Upper lobe of left lung (tissue), 6 donors: ENCODE results near the gene ARHGAP45. TPM values are rescaled to one million over a fixed set of nuclear protein-coding genes. Genes with fewer than 3 reads are reported as not detected.

ENCODE experiments used
- ATAC-seq, 2 donors: fragments of 200-7000 bp; cut with Tn5 transposase; one replicate each; pipeline ENCODE4 v1.9.1; 2022; ENCODE audit warnings: mild to moderate bottlenecking in 2 of 2, moderate library complexity in 2 of 2; ENCODE audit not compliant: low FRiP score in 2 of 2
- DNase-seq, 2 donors: peaks; one replicate each; pipeline ENCODE4 v3.0.0-alpha.2; 2019 to 2020
- H3K27ac ChIP-seq, 4 donors: fragments of 200-600 bp; sonication (generic); one replicate each; pipeline ENCODE4 v1.5.1; 2016 to 2019
- H3K27me3 ChIP-seq, 4 donors: fragments of 200-600 bp; sonication (generic); one replicate each; pipeline ENCODE4 v1.5.1; 2017 to 2019
- H3K36me3 ChIP-seq, 4 donors: fragments of 200-600 bp; sonication (generic); one replicate each; pipeline ENCODE4 v1.5.1; 2016 to 2019
- H3K4me1 ChIP-seq, 4 donors: fragments of 200-600 bp; sonication (generic); one replicate each; pipeline ENCODE4 v1.5.1; 2018 to 2019
- H3K4me3 ChIP-seq, 4 donors: fragments of 200-600 bp; sonication (generic); one replicate each; pipeline ENCODE4 v1.5.1; 2017 to 2019; ENCODE audit warnings: mild to moderate bottlenecking in 2 of 4, moderate library complexity in 1 of 4
- H3K9me3 ChIP-seq, 4 donors: fragments of 200-600 bp; sonication (generic); one replicate each; pipeline ENCODE4 v1.5.1; 2018 to 2019
- CTCF ChIP-seq, 6 experiments: fragments of 450-650 bp in 4 of 6; fragments of 200-600 bp in 2 of 6; sonication (generic) in 2 of 6; IDR thresholded peaks; one replicate each; pipeline ENCODE4 v1.5.1; 2016 to 2019; ENCODE audit warnings: antibody characterized with exemption in 6 of 6
- EP300 ChIP-seq, 4 donors: sonication (generic); formaldehyde crosslinking; IDR thresholded peaks; one replicate each; pipeline ENCODE4 v1.5.1; 2017; ENCODE audit warnings: antibody characterized with exemption in 4 of 4, control low read depth in 2 of 4
- POLR2A ChIP-seq, 4 donors: fragments of 450-650 bp; IDR thresholded peaks; one replicate each; pipeline ENCODE4 v1.5.1; 2016 to 2017; ENCODE audit warnings: antibody characterized with exemption in 4 of 4, mild to moderate bottlenecking in 2 of 4
- POLR2AphosphoS5 ChIP-seq, 2 donors: sonication (generic); formaldehyde crosslinking; IDR thresholded peaks; one replicate each; pipeline ENCODE4 v1.5.1; 2017; ENCODE audit warnings: antibody characterized with exemption in 2 of 2
- WGBS, 2 donors: methylation state at CpG; one replicate each; pipeline ENCODE4 v1.1.5; 2017 to 2018; 5-methylcytosine and 5-hydroxymethylcytosine counted together
- total RNA-seq, 6 donors: library from RNA; depleted of rRNA in 4 of 6; stranded (reverse); fragments of >200 nt in 4 of 6; gene quantifications; one replicate each; pipeline versions ENCODE4 v1.1.0 to v1.2.1, GENCODE V29; 2016 to 2021
- donor health status: DM: no; HTN: no; CAD: no; lungs with moderate emphysema.
- donor health status: DM: no; HTN: yes; CAD: no; lungs with severe emphysema.

Gene ARHGAP45
- total RNA-seq, 6 donors from 2014 or later, result 91.6 to 332 (median 123) TPM

- ATAC-seq, result peak in 1 of 2 donors; percentile 59
- peaks cover 0 to 5% (median 2%) of the 10 kb centered on the region in 4 donors for H3K36me3 ChIP-seq
- peaks cover 74 to 85% (median 78%) of the 10 kb centered on the region in 4 donors for H3K4me1 ChIP-seq
- 58 to 63% methylated on average over 14 to 15 of the region's 15 CpGs for WGBS, 2 donors
- H3K27me3 ChIP-seq, result no peaks in the 10 kb centered on the region
- TF ChIP-seq POLR2A (IDR thresholded peaks at IDR 0.05), result no peak
- TF ChIP-seq POLR2AphosphoS5 (IDR thresholded peaks at IDR 0.05), result peak; percentile 64 to 70
- TF ChIP-seq CTCF (IDR thresholded peaks at IDR 0.05), result no peak
- TF ChIP-seq EP300 (IDR thresholded peaks at IDR 0.05), result peak in 2 of 4 donors; percentile 38 to 96
- no peak overlapping the region for H3K4me3 ChIP-seq
- no peaks in the 10 kb centered on the region for H3K9me3 ChIP-seq
- peak overlapping the region; percentile 94 to 97 (median 95) for H3K27ac ChIP-seq
- DNase-seq, result peak; percentile 34 to 89
These were observed 31.4 kb downstream of the ARHGAP45 start for GRCh38 chr19:1098177-1099051.

- Histone ChIP-seq H3K9me3 (no peaks in the 10 kb centered on the region), H3K27ac (peak overlapping the region; percentile 94 to 97 (median 95)), H3K36me3 (peaks cover 0 to 8% (median 7%) of the 10 kb centered on the region in 4 donors), H3K4me1 (peaks cover 70 to 80% (median 75%) of the 10 kb centered on the region in 4 donors), H3K4me3 (peak overlapping the region in 3 of 4 donors; percentile 6 to 27 (median 13)), H3K27me3 (no peaks in the 10 kb centered on the region)
- WGBS, 2 donors, result 0 to 10% methylated on average over 2 to 9 of the region's 9 CpGs
- DNase-seq, result peak in 1 of 2 donors; percentile 90
- ATAC-seq, result no peak
- TF ChIP-seq CTCF (IDR thresholded peaks at IDR 0.05) (no peak), EP300 (IDR thresholded peaks at IDR 0.05) (peak in 2 of 4 donors; percentile 18 to 81), POLR2AphosphoS5 (IDR thresholded peaks at IDR 0.05) (peak; percentile 4 to 36), POLR2A (IDR thresholded peaks at IDR 0.05) (peak in 1 of 4 donors; percentile 29)
These were observed 34.4 kb downstream of the ARHGAP45 start for GRCh38 chr19:1101337-1101698.

- Histone ChIP-seq H3K27me3 (no peaks in the 10 kb centered on the region), H3K9me3 (no peaks in the 10 kb centered on the region), H3K4me1 (peaks cover 70 to 87% (median 84%) of the 10 kb centered on the region in 4 donors), H3K4me3 (peak overlapping the region in 1 of 4 donors; percentile 27), H3K27ac (peak overlapping the region; percentile 94 to 97 (median 95)), H3K36me3 (peaks cover 9 to 21% (median 20%) of the 10 kb centered on the region in 4 donors)
- DNase-seq, result peak; percentile 82 to 84
- WGBS, 2 donors, result 45 to 47% methylated on average over 17 of the region's 17 CpGs
- peak; percentile 27 to 47 for ATAC-seq
- TF ChIP-seq EP300 (IDR thresholded peaks at IDR 0.05) (peak in 3 of 4 donors; percentile 30 to 89 (median 46)), CTCF (IDR thresholded peaks at IDR 0.05) (no peak), POLR2AphosphoS5 (IDR thresholded peaks at IDR 0.05) (peak; percentile 67 to 85), POLR2A (IDR thresholded peaks at IDR 0.05) (peak in 1 of 4 donors; percentile 12)
These were observed 35.6 kb downstream of the ARHGAP45 start for GRCh38 chr19:1102407-1103131.

GRCh38 chr19:1103132-1103707 is 36.3 kb downstream of the ARHGAP45 start:
- no peak for ATAC-seq
- no peak for DNase-seq

More at GRCh38 chr19:1103132-1103707, 36.3 kb downstream of the ARHGAP45 start:
- Histone ChIP-seq H3K4me1 (peaks cover 64 to 85% (median 77%) of the 10 kb centered on the region in 4 donors), H3K4me3 (peak overlapping the region in 3 of 4 donors; percentile 79 to 96 (median 93)), H3K27ac (peak overlapping the region; percentile 94 to 97 (median 95)), H3K27me3 (no peaks in the 10 kb centered on the region), H3K9me3 (no peaks in the 10 kb centered on the region), H3K36me3 (peaks cover 9 to 26% (median 26%) of the 10 kb centered on the region in 4 donors)
- TF ChIP-seq POLR2A (IDR thresholded peaks at IDR 0.05), result no peak
- no peak for TF ChIP-seq CTCF (IDR thresholded peaks at IDR 0.05)
- no peak for TF ChIP-seq EP300 (IDR thresholded peaks at IDR 0.05)
- no peak for TF ChIP-seq POLR2AphosphoS5 (IDR thresholded peaks at IDR 0.05)
- WGBS, 2 donors, result 36 to 39% methylated on average over 20 of the region's 20 CpGs
